Endothelial cell of umbilical vein (primary cell): ENCODE data around the gene NFKBIE. TPM values are rescaled to one million over a fixed set of nuclear protein-coding genes. Genes with fewer than 3 reads are reported as not detected.

Source experiments
- BruUV-seq: library from RNA; stranded (reverse); fragments of 400-500 nt; replicated peaks from 2 replicates; lab custom pipeline; 2021; lab: Mats Ljungman, UMichigan
- CTCF ChIA-PET: fragments of 300-600, 350-600 bp; sonication (Branson Sonifier 250); formaldehyde crosslinking; loops from one replicate; lab custom pipeline; 2021; ENCODE audit warnings: antibody characterized with exemption, inconsistent platforms; lab: Charles Lee
- POLR2A ChIA-PET: fragments of 300-600, 350-600 bp; sonication (Branson Sonifier 250); formaldehyde crosslinking; loops from one replicate; lab custom pipeline; 2021; ENCODE audit warnings: antibody characterized with exemption, inconsistent platforms; lab: Charles Lee
- DNase-seq: peaks from one replicate; pipeline ENCODE4 v3.0.0-alpha.2; 2011; ENCODE audit warnings: low read depth, low spot score
- FAIRE-seq: peaks from 2 replicates; lab custom pipeline; 2011; peaks lifted over from hg19 to GRCh38; lab: Jason Lieb, UNC
- H2AFZ ChIP-seq: 2 replicates; pipeline ENCODE4 v1.6.0; 2012; ENCODE audit warnings: low read depth, low read length, control low read depth, inconsistent platforms
- H3K27ac ChIP-seq: 2 replicates; pipeline ENCODE4 v1.5.1; 2011; ENCODE audit warnings: low read depth, mild to moderate bottlenecking, control low read depth, low read length, moderate library complexity; ENCODE audit not compliant: insufficient read depth
- H3K27me3 ChIP-seq, 2 experiments: 2 replicates each; pipeline versions ENCODE4 v1.6.0 to v1.6.1; 2011; ENCODE audit warnings: low read length in 2 of 2, mixed read lengths in 1 of 2; ENCODE audit not compliant: control insufficient read depth in 2 of 2, insufficient read depth in 2 of 2
- H3K36me3 ChIP-seq, 2 experiments: 2 replicates in 1 of 2; 3 replicates in 1 of 2; pipeline ENCODE4 v1.5.1; 2011; ENCODE audit warnings: low read length in 2 of 2, mild to moderate bottlenecking in 1 of 2, moderate library complexity in 1 of 2; ENCODE audit not compliant: control insufficient read depth in 2 of 2, insufficient read depth in 2 of 2; ENCODE audit errors: extremely low read depth in 1 of 2
- H3K4me1 ChIP-seq: 3 replicates; pipeline ENCODE4 v1.5.1; 2011; ENCODE audit warnings: mild to moderate bottlenecking, low read length; ENCODE audit not compliant: control insufficient read depth, insufficient read depth; ENCODE audit errors: extremely low read depth
- H3K4me2 ChIP-seq: 2 replicates; pipeline ENCODE4 v1.6.1; 2011; ENCODE audit warnings: low read length, control low read depth, mixed read lengths; ENCODE audit not compliant: insufficient read depth
- H3K4me3 ChIP-seq, 3 experiments: fragments of 200-600 bp in 1 of 3; sonication (generic), shearing (Covaris generic) in 1 of 3; replicated peaks in 1 of 3; 2 replicates each; pipeline ENCODE4 v1.5.1; 2011 to 2016; ENCODE audit warnings: control low read depth in 3 of 3, low read length in 3 of 3, mild to moderate bottlenecking in 2 of 3, inconsistent platforms in 1 of 3, low read depth in 1 of 3, moderate library complexity in 1 of 3; ENCODE audit not compliant: insufficient read depth in 1 of 3
- H3K79me2 ChIP-seq: 2 replicates; pipeline ENCODE4 v1.6.0; 2012; ENCODE audit warnings: low read length, inconsistent platforms; ENCODE audit not compliant: control insufficient read depth, insufficient read depth
- H3K9ac ChIP-seq: replicated peaks from 2 replicates; pipeline ENCODE3; 2011; ENCODE audit warnings: low read length, control low read depth; ENCODE audit not compliant: insufficient read depth; ENCODE audit errors: extremely low read depth
- H3K9me1 ChIP-seq: replicated peaks from 3 replicates; pipeline ENCODE4 v1.6.0; 2011; ENCODE audit warnings: mild to moderate bottlenecking, low read length; ENCODE audit not compliant: control insufficient read depth, insufficient read depth; ENCODE audit errors: extremely low read depth
- H3K9me3 ChIP-seq: replicated peaks from 2 replicates; pipeline ENCODE4 v1.5.1; 2012; ENCODE audit warnings: low read length, inconsistent platforms; ENCODE audit not compliant: control insufficient read depth, insufficient read depth
- H4K20me1 ChIP-seq: replicated peaks from 2 replicates; pipeline ENCODE3; 2011; ENCODE audit warnings: mild to moderate bottlenecking, low read length; ENCODE audit not compliant: control insufficient read depth, insufficient read depth; ENCODE audit errors: extremely low read depth
- EZH2 ChIP-seq: IDR thresholded peaks from 2 replicates; pipeline ENCODE4 v1.6.1; 2012; ENCODE audit warnings: borderline replicate concordance, low read depth, mild to moderate bottlenecking, moderate library complexity, low read length, inconsistent platforms; ENCODE audit not compliant: severe bottlenecking
- FOS ChIP-seq: IDR thresholded peaks from 2 replicates; pipeline ENCODE4 v1.6.1; 2011; ENCODE audit warnings: mild to moderate bottlenecking, low read length, moderate library complexity, borderline replicate concordance; ENCODE audit not compliant: insufficient read depth
- GATA2 ChIP-seq: IDR thresholded peaks from 2 replicates; pipeline ENCODE4 v1.7.0; 2011; ENCODE audit warnings: low read depth, mild to moderate bottlenecking, moderate library complexity, mixed read lengths, low read length; ENCODE audit not compliant: insufficient read length, insufficient read depth
- JUN ChIP-seq: IDR thresholded peaks from 2 replicates; pipeline ENCODE4 v1.6.1; 2011; ENCODE audit warnings: borderline replicate concordance, low read depth; ENCODE audit not compliant: insufficient read length, insufficient read depth
- MAX ChIP-seq: IDR thresholded peaks from 2 replicates; pipeline ENCODE4 v1.6.1; 2011; ENCODE audit not compliant: insufficient read depth, insufficient read length
- MYC ChIP-seq: IDR thresholded peaks from one replicate; pipeline ENCODE4 v1.6.1; 2011; ENCODE audit warnings: mild to moderate bottlenecking, low read depth, low read length
- POLR2A ChIP-seq: IDR thresholded peaks from 2 replicates; pipeline ENCODE4 v1.6.1; 2012; ENCODE audit warnings: low read depth, mild to moderate bottlenecking, control low read depth, low read length
- POLR2AphosphoS5 ChIP-seq: IDR thresholded peaks from 2 replicates; pipeline ENCODE4 v1.6.1; 2012; ENCODE audit warnings: low read depth, mild to moderate bottlenecking, control low read depth, low read length, moderate library complexity; ENCODE audit not compliant: insufficient read depth
- dilution Hi-C: fragments of 300-500 bp; cut with MboI; formaldehyde crosslinking; loops from one replicate; pipeline ENCODE4 v1.15.0; 2019; ENCODE audit warnings: low sequenced_read_pairs; ENCODE audit not compliant: extremely low pct_ligation_motif_present
- intact Hi-C: fragments of 100-400 bp; cut with micrococcal nuclease; formaldehyde crosslinking; loops from one replicate; pipeline ENCODE4 v1.10.0; 2022
- polyA plus RNA-seq, 4 experiments: library from polyadenylated mRNA; depleted of rRNA in 3 of 4; stranded (reverse) in 3 of 4; unstranded in 1 of 4; fragments of >200 nt; gene quantifications; 2 replicates each; pipeline versions ENCODE4 v1.2.1 to v1.2.3, GENCODE V29; 2011 to 2012; ENCODE audit warnings: missing spikeins in 1 of 4
- total RNA-seq: library from RNA; stranded (reverse); gene quantifications from 2 replicates; pipeline ENCODE4 v1.2.3, GENCODE V29; 2021
- TF ChIP-seq, protein P1 (sequence below), 2 donors: IDR thresholded peaks; 1 replicate in 1 of 2; 2 replicates in 1 of 2; pipeline ENCODE4 v1.5.1; 2011; ENCODE audit warnings: low read length in 2 of 2, mild to moderate bottlenecking in 2 of 2, moderate library complexity in 2 of 2, control low read depth in 1 of 2, inconsistent platforms in 1 of 2, low read depth in 1 of 2; ENCODE audit not compliant: insufficient read depth in 1 of 2; ENCODE audit errors: extremely low read depth in 1 of 2

Gene NFKBIE
- total and polyA plus RNA-seq, 2 donors (not counting 3 experiments of a cell fraction or from before 2014, with no cell fraction given), result 19.0 to 22.6 TPM

- no peak overlapping the region for H3K4me2 ChIP-seq
- H3K4me3 ChIP-seq, result no peak overlapping the region
- H3K9me1 ChIP-seq, result no peaks in the 10 kb centered on the region
- intact Hi-C loops, result no loop called here
- no peaks in the 10 kb centered on the region for H3K4me1 ChIP-seq
- H3K79me2 ChIP-seq, result no peaks in the 10 kb centered on the region
- BruUV-seq, result no TSS peak
- H2AFZ ChIP-seq, result no peak overlapping the region
- peaks cover 6% of the 10 kb centered on the region in 2 experiments for H3K27me3 ChIP-seq
- H4K20me1 ChIP-seq, result no peaks in the 10 kb centered on the region
- FAIRE-seq, result no peak
- H3K36me3 ChIP-seq, result no peaks in the 10 kb centered on the region
- H3K9ac ChIP-seq, result no peak overlapping the region
- TF ChIP-seq POLR2AphosphoS5, result no peak
- TF ChIP-seq, protein P1, sequence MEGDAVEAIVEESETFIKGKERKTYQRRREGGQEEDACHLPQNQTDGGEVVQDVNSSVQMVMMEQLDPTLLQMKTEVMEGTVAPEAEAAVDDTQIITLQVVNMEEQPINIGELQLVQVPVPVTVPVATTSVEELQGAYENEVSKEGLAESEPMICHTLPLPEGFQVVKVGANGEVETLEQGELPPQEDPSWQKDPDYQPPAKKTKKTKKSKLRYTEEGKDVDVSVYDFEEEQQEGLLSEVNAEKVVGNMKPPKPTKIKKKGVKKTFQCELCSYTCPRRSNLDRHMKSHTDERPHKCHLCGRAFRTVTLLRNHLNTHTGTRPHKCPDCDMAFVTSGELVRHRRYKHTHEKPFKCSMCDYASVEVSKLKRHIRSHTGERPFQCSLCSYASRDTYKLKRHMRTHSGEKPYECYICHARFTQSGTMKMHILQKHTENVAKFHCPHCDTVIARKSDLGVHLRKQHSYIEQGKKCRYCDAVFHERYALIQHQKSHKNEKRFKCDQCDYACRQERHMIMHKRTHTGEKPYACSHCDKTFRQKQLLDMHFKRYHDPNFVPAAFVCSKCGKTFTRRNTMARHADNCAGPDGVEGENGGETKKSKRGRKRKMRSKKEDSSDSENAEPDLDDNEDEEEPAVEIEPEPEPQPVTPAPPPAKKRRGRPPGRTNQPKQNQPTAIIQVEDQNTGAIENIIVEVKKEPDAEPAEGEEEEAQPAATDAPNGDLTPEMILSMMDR (IDR thresholded peaks at IDR 0.05; ENCODE audit: extremely low read depth in 1 of 2, insufficient read depth in 1 of 2, low read depth in 1 of 2, low read length in 2 of 2), result no peak
- no peak for TF ChIP-seq FOS
- no peak for TF ChIP-seq MAX
- TF ChIP-seq EZH2, result no peak
- no peak for TF ChIP-seq JUN
- no peak for TF ChIP-seq GATA2
- no peak for TF ChIP-seq POLR2A
- no peak for TF ChIP-seq MYC
- dilution Hi-C loops, result no loop called here
- CTCF ChIA-PET, result no interaction called here
- POLR2A ChIA-PET, result no interaction called here
- H3K27ac ChIP-seq, result no peak overlapping the region
- no peaks in the 10 kb centered on the region for H3K9me3 ChIP-seq
- DNase-seq, result no peak
Observed at GRCh38 chr6:44286285-44286565, 20.9 kb upstream of the NFKBIE start.
